GM06990 (cell line): Measurements from ENCODE around the gene CYTH2.
"Not testable (repeated sequence)": the region's sequence is repeated elsewhere in the genome, so short reads cannot be mapped to it uniquely, and the experiment has no call there.

Experiments
- DNase-seq: peaks from one replicate; pipeline ENCODE4 v3.0.0-alpha.2; 2011; ENCODE audit not compliant: insufficient read length; ENCODE audit errors: extremely low read depth
- H3K27me3 ChIP-seq: replicated peaks from 2 replicates; pipeline ENCODE4 v1.6.0; 2011; ENCODE audit warnings: low read length; ENCODE audit not compliant: control insufficient read depth, insufficient read depth
- H3K36me3 ChIP-seq: 2 replicates; pipeline ENCODE4 v1.5.1; 2011; ENCODE audit warnings: low read length; ENCODE audit not compliant: control insufficient read depth, insufficient read depth
- H3K4me3 ChIP-seq: replicated peaks from 2 replicates; pipeline ENCODE4 v1.5.1; 2011; ENCODE audit warnings: low read depth, mild to moderate bottlenecking, control low read depth, low read length
- TF ChIP-seq, protein P1 (sequence below): IDR thresholded peaks from 2 replicates; pipeline ENCODE4 v1.5.1; 2011; ENCODE audit warnings: low read length, control low read depth, mild to moderate bottlenecking, inconsistent platforms; ENCODE audit not compliant: insufficient read depth, poor library complexity, severe bottlenecking

Gene CYTH2

GRCh38 chr19:48518207-48518606 lies 49.0 kb downstream of the CYTH2 start:
- TF ChIP-seq, protein P1, sequence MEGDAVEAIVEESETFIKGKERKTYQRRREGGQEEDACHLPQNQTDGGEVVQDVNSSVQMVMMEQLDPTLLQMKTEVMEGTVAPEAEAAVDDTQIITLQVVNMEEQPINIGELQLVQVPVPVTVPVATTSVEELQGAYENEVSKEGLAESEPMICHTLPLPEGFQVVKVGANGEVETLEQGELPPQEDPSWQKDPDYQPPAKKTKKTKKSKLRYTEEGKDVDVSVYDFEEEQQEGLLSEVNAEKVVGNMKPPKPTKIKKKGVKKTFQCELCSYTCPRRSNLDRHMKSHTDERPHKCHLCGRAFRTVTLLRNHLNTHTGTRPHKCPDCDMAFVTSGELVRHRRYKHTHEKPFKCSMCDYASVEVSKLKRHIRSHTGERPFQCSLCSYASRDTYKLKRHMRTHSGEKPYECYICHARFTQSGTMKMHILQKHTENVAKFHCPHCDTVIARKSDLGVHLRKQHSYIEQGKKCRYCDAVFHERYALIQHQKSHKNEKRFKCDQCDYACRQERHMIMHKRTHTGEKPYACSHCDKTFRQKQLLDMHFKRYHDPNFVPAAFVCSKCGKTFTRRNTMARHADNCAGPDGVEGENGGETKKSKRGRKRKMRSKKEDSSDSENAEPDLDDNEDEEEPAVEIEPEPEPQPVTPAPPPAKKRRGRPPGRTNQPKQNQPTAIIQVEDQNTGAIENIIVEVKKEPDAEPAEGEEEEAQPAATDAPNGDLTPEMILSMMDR, result no peak
- Histone ChIP-seq H3K4me3 (no peak overlapping the region), H3K27me3 (no peaks in the 10 kb centered on the region), H3K36me3 (no peaks in the 10 kb centered on the region)
- DNase-seq, result no peak

DNA sequence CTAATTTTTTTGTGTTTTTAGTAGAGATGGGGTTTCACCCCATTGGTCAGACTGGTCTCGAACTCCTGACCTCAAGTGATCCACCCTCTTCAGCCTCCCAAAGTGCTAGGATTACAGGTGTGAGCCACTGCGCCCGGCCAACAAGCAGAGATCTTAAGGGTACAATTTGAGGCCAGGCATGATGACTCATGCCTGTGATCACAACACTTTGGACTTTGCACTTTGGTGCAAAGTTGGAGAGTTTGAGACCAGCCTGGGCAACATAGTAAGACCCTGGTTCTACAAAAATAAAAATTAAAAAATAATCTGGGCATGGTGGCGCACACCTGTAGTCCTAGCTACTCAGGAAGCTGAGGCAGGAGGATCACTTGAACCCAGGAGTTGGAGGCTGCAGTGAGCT lies 50.3 kb downstream of the CYTH2 start:
- not testable (repeated sequence) for H3K36me3 ChIP-seq, H3K27me3 ChIP-seq, DNase-seq, H3K4me3 ChIP-seq

GRCh38 chr19:48520134-48520533 lies 51.0 kb downstream of the CYTH2 start:
- TF ChIP-seq, protein P1, result no peak
- Histone ChIP-seq H3K4me3 (no peak overlapping the region), H3K36me3 (no peaks in the 10 kb centered on the region), H3K27me3 (no peaks in the 10 kb centered on the region)
- no peak for DNase-seq

DNA sequence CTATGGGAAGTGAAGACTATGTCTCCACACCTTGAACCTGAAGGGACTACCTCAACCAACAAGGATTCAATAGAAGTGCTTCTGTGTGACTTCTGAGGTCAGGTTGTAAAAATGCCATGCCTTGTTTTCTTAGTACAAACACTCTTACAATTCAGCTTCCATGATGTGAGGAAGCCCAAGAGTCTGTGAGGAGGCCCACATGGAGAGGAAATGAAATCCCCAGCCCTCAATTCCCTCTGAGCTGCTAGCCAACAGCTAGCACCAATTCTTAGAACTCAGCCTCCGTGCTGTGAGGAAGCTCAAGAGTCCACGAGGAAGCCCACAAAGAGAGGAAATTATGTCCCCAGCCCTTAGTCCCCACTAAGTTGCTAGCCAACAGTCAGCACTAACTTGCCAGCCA lies 55.1 kb downstream of the CYTH2 start:
- Histone ChIP-seq H3K36me3 (no peaks in the 10 kb centered on the region), H3K4me3 (no peak overlapping the region), H3K27me3 (no peaks in the 10 kb centered on the region)
- no peak for DNase-seq
- TF ChIP-seq, protein P1, result no peak

- no peak for DNase-seq
- no peaks in the 10 kb centered on the region for H3K27me3 ChIP-seq
- H3K4me3 ChIP-seq, result no peak overlapping the region
- TF ChIP-seq, protein P1, result no peak
- no peaks in the 10 kb centered on the region for H3K36me3 ChIP-seq
These were observed 55.6 kb downstream of the CYTH2 start for GRCh38 chr19:48524732-48525131.

DNA sequence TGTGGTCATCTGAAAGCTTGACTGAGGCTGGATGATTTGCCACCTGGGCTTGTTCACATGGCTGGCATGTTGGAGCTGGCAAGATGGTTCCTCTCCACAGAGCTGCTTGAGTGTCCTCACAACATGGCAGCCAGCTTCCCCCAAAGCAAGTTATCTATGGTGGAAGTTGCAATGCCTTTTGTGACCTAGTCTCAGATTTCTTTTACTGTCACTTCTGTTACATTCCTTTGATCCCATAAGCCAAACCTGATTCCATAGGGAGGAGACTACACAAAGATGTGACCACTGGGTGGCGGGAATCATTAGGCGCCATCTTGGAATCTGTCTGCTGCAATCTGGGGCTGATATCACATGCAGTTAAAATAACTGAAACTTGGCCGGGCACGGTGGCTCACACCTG lies 60.0 kb downstream of the CYTH2 start:
- TF ChIP-seq, protein P1, result no peak
- no peak for DNase-seq
- no peak overlapping the region for H3K4me3 ChIP-seq
- no peaks in the 10 kb centered on the region for H3K36me3 ChIP-seq
- H3K27me3 ChIP-seq, result no peaks in the 10 kb centered on the region
